Liver (tissue), 9 donors: ENCODE data around the gene ASB17. TPM values are rescaled to one million over a fixed set of nuclear protein-coding genes. Genes with fewer than 3 reads are reported as not detected.

Experiments used
- DNase-seq: peaks from one replicate; pipeline ENCODE4 v3.0.0-alpha.2; 2017; ENCODE audit warnings: low spot score
- H3K27ac ChIP-seq, 2 donors: one replicate each; pipeline ENCODE4 v1.7.0; 2013; ENCODE audit warnings: inconsistent platforms in 2 of 2, low read length in 2 of 2, control low read depth in 1 of 2, low read depth in 1 of 2, mild to moderate bottlenecking in 1 of 2
- H3K27me3 ChIP-seq, 4 donors: one replicate each; pipeline versions ENCODE4 v1.6.1 to v1.7.0; 2013; ENCODE audit warnings: low read length in 3 of 4, inconsistent platforms in 1 of 4, mild to moderate bottlenecking in 1 of 4, moderate library complexity in 1 of 4; ENCODE audit not compliant: control insufficient read depth in 4 of 4, insufficient read depth in 4 of 4
- H3K36me3 ChIP-seq, 4 donors: one replicate each; pipeline versions ENCODE4 v1.6.1 to v1.7.0; 2013; ENCODE audit warnings: low read length in 3 of 4, mild to moderate bottlenecking in 3 of 4, low read depth in 1 of 4, moderate library complexity in 1 of 4; ENCODE audit not compliant: control insufficient read depth in 4 of 4, insufficient read depth in 3 of 4
- H3K4me1 ChIP-seq, 4 donors: one replicate each; pipeline versions ENCODE4 v1.6.1 to v1.7.0; 2013; ENCODE audit warnings: low read length in 3 of 4, mild to moderate bottlenecking in 3 of 4, moderate library complexity in 1 of 4; ENCODE audit not compliant: control insufficient read depth in 4 of 4, insufficient read depth in 4 of 4
- H3K4me3 ChIP-seq, 3 donors: one replicate each; pipeline versions ENCODE4 v1.6.1 to v1.7.0; 2013; ENCODE audit warnings: low read length in 3 of 3, control low read depth in 1 of 3, low read depth in 1 of 3, mild to moderate bottlenecking in 1 of 3
- H3K9ac ChIP-seq, 2 donors: one replicate each; pipeline ENCODE4 v1.7.0; 2013; ENCODE audit warnings: low read length in 2 of 2, mild to moderate bottlenecking in 2 of 2, moderate library complexity in 2 of 2, control low read depth in 1 of 2, low read depth in 1 of 2
- H3K9me3 ChIP-seq, 4 donors: one replicate each; pipeline versions ENCODE4 v1.6.1 to v1.7.0; 2013; ENCODE audit warnings: low read length in 3 of 4; ENCODE audit not compliant: control insufficient read depth in 4 of 4
- EGR1 ChIP-seq, 2 donors: IDR thresholded peaks; 2 replicates each; pipeline ENCODE4 v1.6.1; 2016 to 2018; ENCODE audit warnings: antibody characterized with exemption in 2 of 2, low read depth in 2 of 2
- FOXA1 ChIP-seq: IDR thresholded peaks from 2 replicates; pipeline ENCODE4 v1.6.1; 2016; ENCODE audit warnings: antibody characterized with exemption
- GABPA ChIP-seq, 2 donors: IDR thresholded peaks in 1 of 2; conservative IDR thresholded peaks in 1 of 2; 2 replicates each; pipeline ENCODE4 v1.6.1; 2016; ENCODE audit warnings: antibody characterized with exemption in 2 of 2, mild to moderate bottlenecking in 1 of 2, moderate library complexity in 1 of 2
- JUND ChIP-seq, 2 donors: IDR thresholded peaks; 2 replicates each; pipeline ENCODE4 v1.6.1; 2016; ENCODE audit warnings: antibody characterized with exemption in 2 of 2
- NR2F2 ChIP-seq: IDR thresholded peaks from 2 replicates; pipeline ENCODE4 v1.6.1; 2016; ENCODE audit warnings: antibody characterized with exemption
- RAD21 ChIP-seq, 2 donors: IDR thresholded peaks; 2 replicates each; pipeline ENCODE4 v1.6.1; 2016; ENCODE audit warnings: antibody characterized with exemption in 2 of 2, mild to moderate bottlenecking in 2 of 2
- RXRA ChIP-seq, 2 donors: IDR thresholded peaks; 2 replicates each; pipeline ENCODE4 v1.6.1; 2017 to 2018; ENCODE audit warnings: antibody characterized with exemption in 2 of 2, mild to moderate bottlenecking in 1 of 2
- SP1 ChIP-seq: IDR thresholded peaks from 2 replicates; pipeline ENCODE4 v1.6.1; 2018; ENCODE audit warnings: antibody characterized with exemption, mild to moderate bottlenecking
- TAF1 ChIP-seq: conservative IDR thresholded peaks from 2 replicates; pipeline ENCODE4 v1.6.1; 2016; ENCODE audit warnings: antibody characterized with exemption, mild to moderate bottlenecking
- WGBS: extraction: QIAGEN DNeasy Blood & Tissue Kit; methylation state at CpG from one replicate; pipeline ENCODE4 v1.1.7; 2013; 5-methylcytosine and 5-hydroxymethylcytosine counted together
- polyA plus RNA-seq, 2 donors: library from polyadenylated mRNA; stranded (reverse) in 1 of 2; unstranded in 1 of 2; fragments of 200-250 nt in 1 of 2; fragments of >200 nt in 1 of 2; fragmentation: Nextera tagmentation in 1 of 2; extraction: Ambion mirVana in 1 of 2; gene quantifications; one replicate each; pipeline versions ENCODE4 v1.2.1 to v1.2.3, GENCODE V29; 2013 to 2015
- total RNA-seq, 2 donors: library from RNA; depleted of rRNA; stranded (reverse); fragments of >200 nt; gene quantifications; one replicate each; pipeline ENCODE4 v1.2.3, GENCODE V29; 2014
- TF ChIP-seq, protein P1 (sequence below): IDR thresholded peaks from 2 replicates; pipeline ENCODE4 v1.6.1; 2016; ENCODE audit warnings: antibody characterized with exemption
- TF ChIP-seq, protein P2 (sequence below): IDR thresholded peaks from 2 replicates; pipeline ENCODE4 v1.6.1; 2016; ENCODE audit warnings: antibody characterized with exemption, mild to moderate bottlenecking
- TF ChIP-seq, protein P3 (sequence below): IDR thresholded peaks from 2 replicates; pipeline ENCODE4 v1.6.1; 2016; ENCODE audit warnings: antibody characterized with exemption
- TF ChIP-seq, protein P4 (sequence below): fragments of 150-350 bp; IDR thresholded peaks from 2 replicates; pipeline ENCODE4 v1.5.1; 2017; ENCODE audit warnings: improper control_type of control experiment, low read depth, low read length; ENCODE audit not compliant: missing input control
- donor health status: healthy.
- donor health status: healthy.
- donor health status: healthy.
- donor health status: healthy.
- donor health status: healthy.

ASB17 gene
- total and polyA plus RNA-seq, 4 donors, result not detected

DNA sequence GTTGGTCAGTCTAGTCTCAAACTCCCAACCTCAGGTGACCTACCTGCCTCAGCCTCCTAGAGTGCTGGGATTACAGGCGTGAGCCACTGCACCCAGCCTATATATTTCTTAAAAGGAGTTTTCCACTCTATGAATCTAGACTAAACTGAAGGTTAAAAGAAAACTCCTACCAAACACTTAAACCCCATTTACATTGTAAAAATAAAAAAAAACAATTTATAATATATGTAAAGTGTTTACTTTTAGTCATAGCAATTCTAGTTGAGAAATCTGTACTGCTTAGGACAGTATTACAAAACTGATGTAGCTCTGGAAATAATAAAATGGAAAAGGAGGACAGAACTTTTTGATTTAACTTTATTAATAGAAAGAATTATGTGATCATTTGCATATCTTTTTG lies 9.5 kb downstream of the ASB17 start:
- WGBS, result 81% methylated on average over 1 of the region's 1 CpG
- Histone ChIP-seq H3K4me3 (no peak overlapping the region), H3K4me1 (no peaks in the 10 kb centered on the region), H3K9me3 (no peaks in the 10 kb centered on the region), H3K27me3 (no peaks in the 10 kb centered on the region), H3K9ac (no peak overlapping the region), H3K27ac (no peak overlapping the region), H3K36me3 (peaks cover 0 to 2% (median 0%) of the 10 kb centered on the region in 4 donors)
- no peak for TF ChIP-seq NR2F2
- TF ChIP-seq, protein P1, sequence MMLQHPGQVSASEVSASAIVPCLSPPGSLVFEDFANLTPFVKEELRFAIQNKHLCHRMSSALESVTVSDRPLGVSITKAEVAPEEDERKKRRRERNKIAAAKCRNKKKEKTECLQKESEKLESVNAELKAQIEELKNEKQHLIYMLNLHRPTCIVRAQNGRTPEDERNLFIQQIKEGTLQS, result no peak
- TF ChIP-seq, protein P2, sequence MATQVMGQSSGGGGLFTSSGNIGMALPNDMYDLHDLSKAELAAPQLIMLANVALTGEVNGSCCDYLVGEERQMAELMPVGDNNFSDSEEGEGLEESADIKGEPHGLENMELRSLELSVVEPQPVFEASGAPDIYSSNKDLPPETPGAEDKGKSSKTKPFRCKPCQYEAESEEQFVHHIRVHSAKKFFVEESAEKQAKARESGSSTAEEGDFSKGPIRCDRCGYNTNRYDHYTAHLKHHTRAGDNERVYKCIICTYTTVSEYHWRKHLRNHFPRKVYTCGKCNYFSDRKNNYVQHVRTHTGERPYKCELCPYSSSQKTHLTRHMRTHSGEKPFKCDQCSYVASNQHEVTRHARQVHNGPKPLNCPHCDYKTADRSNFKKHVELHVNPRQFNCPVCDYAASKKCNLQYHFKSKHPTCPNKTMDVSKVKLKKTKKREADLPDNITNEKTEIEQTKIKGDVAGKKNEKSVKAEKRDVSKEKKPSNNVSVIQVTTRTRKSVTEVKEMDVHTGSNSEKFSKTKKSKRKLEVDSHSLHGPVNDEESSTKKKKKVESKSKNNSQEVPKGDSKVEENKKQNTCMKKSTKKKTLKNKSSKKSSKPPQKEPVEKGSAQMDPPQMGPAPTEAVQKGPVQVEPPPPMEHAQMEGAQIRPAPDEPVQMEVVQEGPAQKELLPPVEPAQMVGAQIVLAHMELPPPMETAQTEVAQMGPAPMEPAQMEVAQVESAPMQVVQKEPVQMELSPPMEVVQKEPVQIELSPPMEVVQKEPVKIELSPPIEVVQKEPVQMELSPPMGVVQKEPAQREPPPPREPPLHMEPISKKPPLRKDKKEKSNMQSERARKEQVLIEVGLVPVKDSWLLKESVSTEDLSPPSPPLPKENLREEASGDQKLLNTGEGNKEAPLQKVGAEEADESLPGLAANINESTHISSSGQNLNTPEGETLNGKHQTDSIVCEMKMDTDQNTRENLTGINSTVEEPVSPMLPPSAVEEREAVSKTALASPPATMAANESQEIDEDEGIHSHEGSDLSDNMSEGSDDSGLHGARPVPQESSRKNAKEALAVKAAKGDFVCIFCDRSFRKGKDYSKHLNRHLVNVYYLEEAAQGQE, result no peak
- no peak for TF ChIP-seq GABPA (IDR thresholded peaks at IDR 0.05 in 1 of 2, conservative IDR thresholded peaks at IDR 0.05 in 1 of 2)
- no peak for TF ChIP-seq TAF1
- no peak for DNase-seq

DNA sequence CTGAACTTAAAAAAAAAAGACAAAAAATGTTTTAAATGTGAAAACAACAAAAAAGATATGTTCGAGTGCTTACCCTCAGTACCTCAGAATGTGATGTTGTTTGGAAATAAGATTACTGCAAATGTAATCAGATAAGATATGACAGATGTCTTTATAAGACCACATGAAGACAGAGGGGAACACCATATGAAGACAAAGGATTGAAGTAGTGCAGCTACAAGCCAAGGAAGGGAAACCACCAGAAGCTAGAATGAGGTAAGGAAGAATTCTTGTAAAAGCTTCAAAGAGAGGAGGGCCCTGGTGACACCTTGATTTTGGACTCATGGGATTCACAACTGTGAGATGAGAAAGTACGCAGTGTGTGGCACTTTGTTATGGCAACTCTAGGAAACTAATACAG lies 15.4 kb downstream of the ASB17 start:
- WGBS, result 69% methylated on average over 2 of the region's 2 CpGs
- no peaks in the 10 kb centered on the region for H3K36me3 ChIP-seq

More for the DNA sequence above, 15.4 kb downstream of the ASB17 start:
- DNase-seq, result no peak
- no peak overlapping the region for H3K4me3 ChIP-seq
- no peaks in the 10 kb centered on the region for H3K27me3 ChIP-seq
- no peak overlapping the region for H3K27ac ChIP-seq
- no peaks in the 10 kb centered on the region for H3K9me3 ChIP-seq
- TF ChIP-seq EGR1 (IDR thresholded peaks at IDR 0.05; ENCODE audit: low read depth in 2 of 2) (no peak), JUND (IDR thresholded peaks at IDR 0.05) (no peak), GABPA (IDR thresholded peaks at IDR 0.05 in 1 of 2, conservative IDR thresholded peaks at IDR 0.05 in 1 of 2) (no peak), TAF1 (no peak), SP1 (no peak), NR2F2 (no peak), RAD21 (IDR thresholded peaks at IDR 0.05) (no peak), RXRA (IDR thresholded peaks at IDR 0.05) (no peak), FOXA1 (no peak)
- TF ChIP-seq, protein P2, result no peak
- TF ChIP-seq, protein P3, sequence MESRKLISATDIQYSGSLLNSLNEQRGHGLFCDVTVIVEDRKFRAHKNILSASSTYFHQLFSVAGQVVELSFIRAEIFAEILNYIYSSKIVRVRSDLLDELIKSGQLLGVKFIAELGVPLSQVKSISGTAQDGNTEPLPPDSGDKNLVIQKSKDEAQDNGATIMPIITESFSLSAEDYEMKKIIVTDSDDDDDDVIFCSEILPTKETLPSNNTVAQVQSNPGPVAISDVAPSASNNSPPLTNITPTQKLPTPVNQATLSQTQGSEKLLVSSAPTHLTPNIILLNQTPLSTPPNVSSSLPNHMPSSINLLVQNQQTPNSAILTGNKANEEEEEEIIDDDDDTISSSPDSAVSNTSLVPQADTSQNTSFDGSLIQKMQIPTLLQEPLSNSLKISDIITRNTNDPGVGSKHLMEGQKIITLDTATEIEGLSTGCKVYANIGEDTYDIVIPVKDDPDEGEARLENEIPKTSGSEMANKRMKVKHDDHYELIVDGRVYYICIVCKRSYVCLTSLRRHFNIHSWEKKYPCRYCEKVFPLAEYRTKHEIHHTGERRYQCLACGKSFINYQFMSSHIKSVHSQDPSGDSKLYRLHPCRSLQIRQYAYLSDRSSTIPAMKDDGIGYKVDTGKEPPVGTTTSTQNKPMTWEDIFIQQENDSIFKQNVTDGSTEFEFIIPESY, result no peak
- TF ChIP-seq, protein P4, sequence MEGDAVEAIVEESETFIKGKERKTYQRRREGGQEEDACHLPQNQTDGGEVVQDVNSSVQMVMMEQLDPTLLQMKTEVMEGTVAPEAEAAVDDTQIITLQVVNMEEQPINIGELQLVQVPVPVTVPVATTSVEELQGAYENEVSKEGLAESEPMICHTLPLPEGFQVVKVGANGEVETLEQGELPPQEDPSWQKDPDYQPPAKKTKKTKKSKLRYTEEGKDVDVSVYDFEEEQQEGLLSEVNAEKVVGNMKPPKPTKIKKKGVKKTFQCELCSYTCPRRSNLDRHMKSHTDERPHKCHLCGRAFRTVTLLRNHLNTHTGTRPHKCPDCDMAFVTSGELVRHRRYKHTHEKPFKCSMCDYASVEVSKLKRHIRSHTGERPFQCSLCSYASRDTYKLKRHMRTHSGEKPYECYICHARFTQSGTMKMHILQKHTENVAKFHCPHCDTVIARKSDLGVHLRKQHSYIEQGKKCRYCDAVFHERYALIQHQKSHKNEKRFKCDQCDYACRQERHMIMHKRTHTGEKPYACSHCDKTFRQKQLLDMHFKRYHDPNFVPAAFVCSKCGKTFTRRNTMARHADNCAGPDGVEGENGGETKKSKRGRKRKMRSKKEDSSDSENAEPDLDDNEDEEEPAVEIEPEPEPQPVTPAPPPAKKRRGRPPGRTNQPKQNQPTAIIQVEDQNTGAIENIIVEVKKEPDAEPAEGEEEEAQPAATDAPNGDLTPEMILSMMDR, result no peak
- H3K9ac ChIP-seq, result no peak overlapping the region
- no peaks in the 10 kb centered on the region for H3K4me1 ChIP-seq
